Endothelial cell of umbilical vein (primary cell): ENCODE measurements around the gene CCDC142. TPM values are rescaled to one million over a fixed set of nuclear protein-coding genes. Genes with fewer than 3 reads are reported as not detected.

Source experiments
- BruUV-seq: library from RNA; stranded (reverse); fragments of 400-500 nt; replicated peaks from 2 replicates; lab custom pipeline; 2021; lab: Mats Ljungman, UMichigan
- CTCF ChIA-PET: fragments of 300-600, 350-600 bp; sonication (Branson Sonifier 250); formaldehyde crosslinking; loops from one replicate; lab custom pipeline; 2021; ENCODE audit warnings: antibody characterized with exemption, inconsistent platforms; lab: Charles Lee
- POLR2A ChIA-PET: fragments of 300-600, 350-600 bp; sonication (Branson Sonifier 250); formaldehyde crosslinking; loops from one replicate; lab custom pipeline; 2021; ENCODE audit warnings: antibody characterized with exemption, inconsistent platforms; lab: Charles Lee
- DNase-seq: peaks from one replicate; pipeline ENCODE4 v3.0.0-alpha.2; 2011; ENCODE audit warnings: low read depth, low spot score
- FAIRE-seq: peaks from 2 replicates; lab custom pipeline; 2011; peaks lifted over from hg19 to GRCh38; lab: Jason Lieb, UNC
- H2AFZ ChIP-seq: 2 replicates; pipeline ENCODE4 v1.6.0; 2012; ENCODE audit warnings: low read depth, low read length, control low read depth, inconsistent platforms
- H3K27ac ChIP-seq: 2 replicates; pipeline ENCODE4 v1.5.1; 2011; ENCODE audit warnings: low read depth, mild to moderate bottlenecking, control low read depth, low read length, moderate library complexity; ENCODE audit not compliant: insufficient read depth
- H3K27me3 ChIP-seq, 2 experiments: 2 replicates each; pipeline versions ENCODE4 v1.6.0 to v1.6.1; 2011; ENCODE audit warnings: low read length in 2 of 2, mixed read lengths in 1 of 2; ENCODE audit not compliant: control insufficient read depth in 2 of 2, insufficient read depth in 2 of 2
- H3K36me3 ChIP-seq, 2 experiments: 2 replicates in 1 of 2; 3 replicates in 1 of 2; pipeline ENCODE4 v1.5.1; 2011; ENCODE audit warnings: low read length in 2 of 2, mild to moderate bottlenecking in 1 of 2, moderate library complexity in 1 of 2; ENCODE audit not compliant: control insufficient read depth in 2 of 2, insufficient read depth in 2 of 2; ENCODE audit errors: extremely low read depth in 1 of 2
- H3K4me1 ChIP-seq: 3 replicates; pipeline ENCODE4 v1.5.1; 2011; ENCODE audit warnings: mild to moderate bottlenecking, low read length; ENCODE audit not compliant: control insufficient read depth, insufficient read depth; ENCODE audit errors: extremely low read depth
- H3K4me2 ChIP-seq: 2 replicates; pipeline ENCODE4 v1.6.1; 2011; ENCODE audit warnings: low read length, control low read depth, mixed read lengths; ENCODE audit not compliant: insufficient read depth
- H3K4me3 ChIP-seq, 3 experiments: fragments of 200-600 bp in 1 of 3; sonication (generic), shearing (Covaris generic) in 1 of 3; replicated peaks in 1 of 3; 2 replicates each; pipeline ENCODE4 v1.5.1; 2011 to 2016; ENCODE audit warnings: control low read depth in 3 of 3, low read length in 3 of 3, mild to moderate bottlenecking in 2 of 3, inconsistent platforms in 1 of 3, low read depth in 1 of 3, moderate library complexity in 1 of 3; ENCODE audit not compliant: insufficient read depth in 1 of 3
- H3K79me2 ChIP-seq: 2 replicates; pipeline ENCODE4 v1.6.0; 2012; ENCODE audit warnings: low read length, inconsistent platforms; ENCODE audit not compliant: control insufficient read depth, insufficient read depth
- H3K9ac ChIP-seq: replicated peaks from 2 replicates; pipeline ENCODE3; 2011; ENCODE audit warnings: low read length, control low read depth; ENCODE audit not compliant: insufficient read depth; ENCODE audit errors: extremely low read depth
- H3K9me1 ChIP-seq: replicated peaks from 3 replicates; pipeline ENCODE4 v1.6.0; 2011; ENCODE audit warnings: mild to moderate bottlenecking, low read length; ENCODE audit not compliant: control insufficient read depth, insufficient read depth; ENCODE audit errors: extremely low read depth
- H3K9me3 ChIP-seq: replicated peaks from 2 replicates; pipeline ENCODE4 v1.5.1; 2012; ENCODE audit warnings: low read length, inconsistent platforms; ENCODE audit not compliant: control insufficient read depth, insufficient read depth
- H4K20me1 ChIP-seq: replicated peaks from 2 replicates; pipeline ENCODE3; 2011; ENCODE audit warnings: mild to moderate bottlenecking, low read length; ENCODE audit not compliant: control insufficient read depth, insufficient read depth; ENCODE audit errors: extremely low read depth
- CTCF ChIP-seq, 2 donors: IDR thresholded peaks; 1 replicate in 1 of 2; 2 replicates in 1 of 2; pipeline ENCODE4 v1.5.1; 2011; ENCODE audit warnings: low read length in 2 of 2, mild to moderate bottlenecking in 2 of 2, moderate library complexity in 2 of 2, control low read depth in 1 of 2, inconsistent platforms in 1 of 2, low read depth in 1 of 2; ENCODE audit not compliant: insufficient read depth in 1 of 2; ENCODE audit errors: extremely low read depth in 1 of 2
- FOS ChIP-seq: IDR thresholded peaks from 2 replicates; pipeline ENCODE4 v1.6.1; 2011; ENCODE audit warnings: mild to moderate bottlenecking, low read length, moderate library complexity, borderline replicate concordance; ENCODE audit not compliant: insufficient read depth
- GATA2 ChIP-seq: IDR thresholded peaks from 2 replicates; pipeline ENCODE4 v1.7.0; 2011; ENCODE audit warnings: low read depth, mild to moderate bottlenecking, moderate library complexity, mixed read lengths, low read length; ENCODE audit not compliant: insufficient read length, insufficient read depth
- JUN ChIP-seq: IDR thresholded peaks from 2 replicates; pipeline ENCODE4 v1.6.1; 2011; ENCODE audit warnings: borderline replicate concordance, low read depth; ENCODE audit not compliant: insufficient read length, insufficient read depth
- POLR2AphosphoS5 ChIP-seq: IDR thresholded peaks from 2 replicates; pipeline ENCODE4 v1.6.1; 2012; ENCODE audit warnings: low read depth, mild to moderate bottlenecking, control low read depth, low read length, moderate library complexity; ENCODE audit not compliant: insufficient read depth
- dilution Hi-C: fragments of 300-500 bp; cut with MboI; formaldehyde crosslinking; loops from one replicate; pipeline ENCODE4 v1.15.0; 2019; ENCODE audit warnings: low sequenced_read_pairs; ENCODE audit not compliant: extremely low pct_ligation_motif_present
- intact Hi-C: fragments of 100-400 bp; cut with micrococcal nuclease; formaldehyde crosslinking; loops from one replicate; pipeline ENCODE4 v1.10.0; 2022
- polyA plus RNA-seq, 4 experiments: library from polyadenylated mRNA; depleted of rRNA in 3 of 4; stranded (reverse) in 3 of 4; unstranded in 1 of 4; fragments of >200 nt; gene quantifications; 2 replicates each; pipeline versions ENCODE4 v1.2.1 to v1.2.3, GENCODE V29; 2011 to 2012; ENCODE audit warnings: missing spikeins in 1 of 4
- total RNA-seq: library from RNA; stranded (reverse); gene quantifications from 2 replicates; pipeline ENCODE4 v1.2.3, GENCODE V29; 2021
- TF ChIP-seq, protein P1 (sequence below): IDR thresholded peaks from 2 replicates; pipeline ENCODE4 v1.6.1; 2011; ENCODE audit not compliant: insufficient read depth, insufficient read length

CCDC142 gene
- total and polyA plus RNA-seq, 2 donors (not counting 3 experiments of a cell fraction or from before 2014, with no cell fraction given), result 12.8 to 23.8 TPM

DNA sequence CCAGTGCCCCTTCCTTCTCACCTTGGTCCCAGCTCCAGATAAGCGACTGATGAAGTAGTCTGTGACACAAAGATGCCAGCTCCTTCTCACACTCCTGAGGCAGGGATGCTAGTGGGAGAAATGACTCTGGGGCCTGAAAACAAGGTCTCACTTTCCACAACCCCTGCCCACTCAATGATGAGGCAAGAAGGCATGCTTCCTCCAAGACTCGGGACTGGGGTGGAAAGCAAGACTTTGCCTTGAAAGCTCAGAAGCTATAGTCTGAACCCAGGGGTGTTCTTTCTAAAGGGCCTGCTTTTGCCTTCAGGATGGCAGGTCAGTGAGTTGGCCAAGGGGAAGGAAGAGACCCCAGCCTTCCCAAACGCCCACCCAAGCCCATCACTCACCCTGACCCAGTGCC lies 1.4 kb downstream of the CCDC142 start:
- H3K9me3 ChIP-seq, result no peaks in the 10 kb centered on the region
- BruUV-seq, result no TSS peak
- no peak overlapping the region for H2AFZ ChIP-seq
- H4K20me1 ChIP-seq, result no peaks in the 10 kb centered on the region
- peaks cover 16% of the 10 kb centered on the region for H3K79me2 ChIP-seq
- FAIRE-seq (no peak), DNase-seq (no peak)
- peaks cover 0 to 3% of the 10 kb centered on the region in 2 experiments for H3K36me3 ChIP-seq
- dilution Hi-C loops (no loop called here), intact Hi-C loops (no loop called here)
- POLR2A ChIA-PET, result no interaction called here
- H3K9ac ChIP-seq, result no peak overlapping the region
- H3K4me1 ChIP-seq, result peaks cover 13% of the 10 kb centered on the region
- CTCF ChIA-PET, result interaction anchor here (1.0 to 5.6 kb wide), 9 partner anchors 9 to 107 kb away, joined by 3 to 82 read pairs (median 12); partner anchors contain the start of genes AUP1, HTRA2, INO80B and MRPL53
- H3K9me1 ChIP-seq, result no peaks in the 10 kb centered on the region
- peak overlapping the region; percentile 6 to 79 (median 66) for H3K4me3 ChIP-seq
- H3K4me2 ChIP-seq, result peak overlapping the region; percentile 68
- TF ChIP-seq GATA2, result no peak
- TF ChIP-seq JUN, result no peak
- TF ChIP-seq FOS, result no peak
- TF ChIP-seq POLR2AphosphoS5, result no peak
- H3K27ac ChIP-seq, result no peak overlapping the region
- no peaks in the 10 kb centered on the region for H3K27me3 ChIP-seq

GRCh38 chr2:74474899-74475298 lies 7.9 kb downstream of the CCDC142 start:
- POLR2A ChIA-PET, result interaction anchor here (0.9 kb wide), 1 partner anchor 17 kb away, joined by 5 read pairs; no protein-coding TSS in a partner anchor
- H3K9ac ChIP-seq, result no peak overlapping the region

More at GRCh38 chr2:74474899-74475298, 7.9 kb downstream of the CCDC142 start:
- TF ChIP-seq, protein P1, sequence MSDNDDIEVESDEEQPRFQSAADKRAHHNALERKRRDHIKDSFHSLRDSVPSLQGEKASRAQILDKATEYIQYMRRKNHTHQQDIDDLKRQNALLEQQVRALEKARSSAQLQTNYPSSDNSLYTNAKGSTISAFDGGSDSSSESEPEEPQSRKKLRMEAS, result no peak
- peak; percentile 27 to 44 for TF ChIP-seq CTCF (IDR thresholded peaks at IDR 0.05; ENCODE audit: extremely low read depth in 1 of 2, insufficient read depth in 1 of 2, low read depth in 1 of 2, low read length in 2 of 2)
- Histone ChIP-seq H3K4me1 (peaks cover 13% of the 10 kb centered on the region), H3K79me2 (no peaks in the 10 kb centered on the region), H3K9me1 (no peaks in the 10 kb centered on the region), H3K36me3 (peaks cover 0 to 7% of the 10 kb centered on the region in 2 experiments), H3K27ac (no peak overlapping the region), H3K4me3 (no peak overlapping the region), H4K20me1 (no peaks in the 10 kb centered on the region), H3K27me3 (no peaks in the 10 kb centered on the region), H3K4me2 (no peak overlapping the region), H2AFZ (no peak overlapping the region), H3K9me3 (no peaks in the 10 kb centered on the region)
- no TSS peak for BruUV-seq
- intact Hi-C loops, result no loop called here
- dilution Hi-C loops, result no loop called here
- DNase-seq (no peak), FAIRE-seq (no peak)
- CTCF ChIA-PET, result interaction anchor here (0.6 to 1.8 kb wide), 6 partner anchors 13 to 225 kb away, joined by 3 to 6 read pairs (median 4); no protein-coding TSS in a partner anchor
